GM21367 (cell line): ENCODE data around the gene TMEM135.

Source experiments
- ATAC-seq: cut with Tn5 transposase; IDR thresholded peaks from one replicate; pipeline ENCODE4 v1.9.1; 2021; ENCODE audit not compliant: unreplicated experiment

TMEM135 gene

GRCh38 chr11:87298155-87298554, 260.4 kb downstream of the TMEM135 start:
- ATAC-seq, result no peak

GRCh38 chr11:87299041-87299481, 261.3 kb downstream of the TMEM135 start:
- no peak for ATAC-seq

GRCh38 chr11:87300640-87301380, 263.1 kb downstream of the TMEM135 start:
- ATAC-seq, result peak; percentile 51

- ATAC-seq, result no peak
These were observed 264.2 kb downstream of the TMEM135 start for GRCh38 chr11:87301785-87302540.

- ATAC-seq, result no peak
These were observed 266.7 kb downstream of the TMEM135 start for GRCh38 chr11:87304412-87304811.

- no peak for ATAC-seq
These were observed 268.6 kb downstream of the TMEM135 start for GRCh38 chr11:87306262-87306851.

GRCh38 chr11:87307101-87307500, 269.4 kb downstream of the TMEM135 start:
- ATAC-seq, result no peak

- no peak for ATAC-seq
These were observed 277.5 kb downstream of the TMEM135 start for GRCh38 chr11:87315229-87315628.

GRCh38 chr11:87316491-87316890, 278.8 kb downstream of the TMEM135 start:
- ATAC-seq, result no peak

- no peak for ATAC-seq
These were observed 279.7 kb downstream of the TMEM135 start for GRCh38 chr11:87317441-87317840.

GRCh38 chr11:87320123-87320522, 282.4 kb downstream of the TMEM135 start:
- ATAC-seq, result no peak

GRCh38 chr11:87322568-87322967, 284.8 kb downstream of the TMEM135 start:
- no peak for ATAC-seq

GRCh38 chr11:87323899-87324298, 286.2 kb downstream of the TMEM135 start:
- ATAC-seq, result no peak

- peak; percentile 55 for ATAC-seq
These were observed 287.2 kb downstream of the TMEM135 start for GRCh38 chr11:87324817-87325489.

GRCh38 chr11:87325490-87325872, 287.7 kb downstream of the TMEM135 start:
- ATAC-seq, result no peak

- ATAC-seq, result no peak
These were observed 288.9 kb downstream of the TMEM135 start for GRCh38 chr11:87326594-87326993.

- ATAC-seq, result no peak
These were observed 291.4 kb downstream of the TMEM135 start for GRCh38 chr11:87329172-87329571.

GRCh38 chr11:87330187-87330601, 292.5 kb downstream of the TMEM135 start:
- no peak for ATAC-seq

GRCh38 chr11:87331273-87331672, 293.5 kb downstream of the TMEM135 start:
- no peak for ATAC-seq

GRCh38 chr11:87338046-87338639, 300.4 kb downstream of the TMEM135 start:
- ATAC-seq, result no peak

- ATAC-seq, result no peak
These were observed 301.7 kb downstream of the TMEM135 start for GRCh38 chr11:87339416-87339815.
